GM18519 (cell line): ENCODE data around the gene MAGEA9.
"Not testable (repeated sequence)": the region's sequence is repeated elsewhere in the genome, so short reads cannot be mapped to it uniquely, and the experiment has no call there.

Experiments
- ATAC-seq: cut with Tn5 transposase; IDR thresholded peaks from one replicate; pipeline ENCODE4 v1.9.1; 2021; ENCODE audit warnings: mild to moderate bottlenecking, moderate library complexity; ENCODE audit not compliant: unreplicated experiment, low FRiP score

MAGEA9 gene

GRCh38 chrX:149804102-149804501, 22.4 kb downstream of the MAGEA9 start:
- no peak for ATAC-seq

GRCh38 chrX:149807747-149808458, 26.2 kb downstream of the MAGEA9 start:
- ATAC-seq: no peak

GRCh38 chrX:149818652-149819051, 36.9 kb downstream of the MAGEA9 start:
- no peak for ATAC-seq

- no peak for ATAC-seq
These were observed 37.6 kb downstream of the MAGEA9 start for GRCh38 chrX:149819371-149819770.

GRCh38 chrX:149825424-149825823, 43.7 kb downstream of the MAGEA9 start:
- no peak for ATAC-seq

GRCh38 chrX:149827254-149827653, 45.5 kb downstream of the MAGEA9 start:
- no peak for ATAC-seq

- ATAC-seq: no peak
These were observed 48.0 kb downstream of the MAGEA9 start for GRCh38 chrX:149829751-149830191.

- no peak for ATAC-seq
These were observed 48.6 kb downstream of the MAGEA9 start for GRCh38 chrX:149830192-149830873.

- no peak for ATAC-seq
These were observed 49.7 kb downstream of the MAGEA9 start for GRCh38 chrX:149831473-149831872.

GRCh38 chrX:149836728-149837127, 55.0 kb downstream of the MAGEA9 start:
- not testable (repeated sequence) for ATAC-seq

- no peak for ATAC-seq
These were observed 55.4 kb downstream of the MAGEA9 start for GRCh38 chrX:149837167-149837566.
